Inflammatory macrophage (primary cell): Measurements from ENCODE around the gene ZNF570.

Source experiments
- DNase-seq, 2 donors: peaks; one replicate each; pipeline ENCODE4 v3.0.0-alpha.2; 2020 to 2022
- total RNA-seq, 18 experiments: gene quantifications; one replicate each; lab custom pipeline; 2026; ENCODE audit warnings: mixed read lengths in 6 of 18, inconsistent platforms in 2 of 18; lab: John Stamatoyannopoulos, UW

The ZNF570 gene
- 0.92 to 14.5 (median 7.4) reads per million in 18 experiments for total RNA-seq

GRCh38 chr19:37468961-37469777 is at the start of gene ZNF570:
ZNF570 (plus strand) TSS chr19:37469356; CDS start chr19:37470355, 999 bp downstream.
- DNase-seq: peak; percentile 85 to 86

GRCh38 chr19:37452500-37453245 is 16.5 kb upstream of the ZNF570 start:
- DNase-seq: no peak

- no peak for DNase-seq
These were observed 2.8 kb upstream of the ZNF570 start for GRCh38 chr19:37466277-37466797.

GRCh38 chr19:37466798-37467607 is 2.2 kb upstream of the ZNF570 start, which contains the start of gene ZNF569:
ZNF569 (minus strand) TSS chr19:37467444; CDS start chr19:37444921, 22,523 bp downstream.
- DNase-seq: peak; percentile 83 to 86

- DNase-seq: no peak
These were observed 1.5 kb upstream of the ZNF570 start for GRCh38 chr19:37467608-37468090.

- DNase-seq: no peak
These were observed 1.1 kb downstream of the ZNF570 start for GRCh38 chr19:37470216-37470615.

GRCh38 chr19:37472165-37472564 is 3.0 kb downstream of the ZNF570 start:
- no peak for DNase-seq

GRCh38 chr19:37484406-37485168 is 15.4 kb downstream of the ZNF570 start:
- no peak for DNase-seq

- DNase-seq: no peak
These were observed 23.1 kb downstream of the ZNF570 start for GRCh38 chr19:37492213-37492612.

GRCh38 chr19:37505958-37506386 is 36.8 kb downstream of the ZNF570 start:
- DNase-seq: no peak

GRCh38 chr19:37506387-37507166 is 37.4 kb downstream of the ZNF570 start, which contains the start of gene ZNF793:
ZNF793 (plus strand) TSS chr19:37506939; CDS start chr19:37523440, 16,501 bp downstream.
- no peak for DNase-seq

GRCh38 chr19:37507167-37507464 is 38.0 kb downstream of the ZNF570 start:
- DNase-seq: no peak

- no peak for DNase-seq
These were observed 42.0 kb downstream of the ZNF570 start for GRCh38 chr19:37511186-37511585.

- DNase-seq: no peak
These were observed 42.7 kb downstream of the ZNF570 start for GRCh38 chr19:37511821-37512220.

- DNase-seq: no peak
These were observed 44.2 kb downstream of the ZNF570 start for GRCh38 chr19:37513397-37513796.

- no peak for DNase-seq
These were observed 50.7 kb downstream of the ZNF570 start for GRCh38 chr19:37519890-37520289.

GRCh38 chr19:37537391-37537947 is 68.3 kb downstream of the ZNF570 start:
- DNase-seq: no peak
